ENCODE measurements around the gene ELF2.
"Not testable (repeated sequence)": the region's sequence is repeated elsewhere in the genome, so short reads cannot be mapped to it uniquely, and the experiment has no call there.

The ELF2 gene

DNA sequence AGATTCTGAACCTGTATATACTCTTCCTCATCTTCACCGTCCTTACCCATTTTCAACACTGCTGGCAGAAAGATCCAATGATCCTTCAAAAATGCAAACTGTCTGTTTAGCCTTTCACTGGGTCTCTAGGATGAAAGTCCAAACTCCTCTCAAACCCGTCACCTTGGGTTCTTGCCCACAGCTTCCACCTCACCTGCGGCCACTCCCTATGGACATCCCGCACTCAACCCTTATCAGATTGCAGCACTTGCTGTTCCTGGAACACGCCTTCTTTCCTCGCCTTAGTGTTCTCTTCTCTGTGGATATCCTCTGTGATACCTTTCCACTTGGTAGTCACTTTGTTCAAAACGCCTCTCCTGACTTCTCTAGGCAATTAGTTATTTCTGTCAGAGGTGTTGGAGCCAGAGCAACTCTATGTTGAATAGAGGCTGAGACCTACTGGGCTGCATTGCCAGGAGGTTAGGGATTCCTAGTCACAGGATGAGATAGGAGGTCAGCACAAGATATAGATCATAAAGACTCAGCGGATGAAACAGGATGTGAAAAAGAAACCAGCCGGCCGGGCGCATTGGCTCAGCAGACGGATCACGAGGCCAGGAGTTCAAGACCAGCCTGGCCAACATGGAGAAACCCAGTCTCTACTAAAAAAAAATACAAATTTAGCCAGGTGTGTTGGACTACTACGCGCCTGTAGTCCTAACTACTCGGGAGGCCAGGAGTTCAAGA, 165.6 kb downstream of the ELF2 start:
- H3K27me3 ChIP-seq (ENCODE audit: insufficient read depth, low read length) = no peaks in the 10 kb centered on the region
- peaks cover 22% of the 10 kb centered on the region for H3K4me1 ChIP-seq (ENCODE audit: control insufficient read depth, insufficient read depth, low read length, unreplicated experiment)
- no peak overlapping the region for H3K27ac ChIP-seq (ENCODE audit: low read depth, low read length)
- no peak overlapping the region for H2AFZ ChIP-seq (ENCODE audit: low read length, unreplicated experiment)
- peaks cover 8% of the 10 kb centered on the region for H3K79me2 ChIP-seq (ENCODE audit: control insufficient read depth, insufficient read depth, low read length, unreplicated experiment)
- H3K36me3 ChIP-seq (ENCODE audit: insufficient read depth, low read length) = no peaks in the 10 kb centered on the region
- no peak overlapping the region for H3K4me3 ChIP-seq (ENCODE audit: low read depth, low read length)

DNA sequence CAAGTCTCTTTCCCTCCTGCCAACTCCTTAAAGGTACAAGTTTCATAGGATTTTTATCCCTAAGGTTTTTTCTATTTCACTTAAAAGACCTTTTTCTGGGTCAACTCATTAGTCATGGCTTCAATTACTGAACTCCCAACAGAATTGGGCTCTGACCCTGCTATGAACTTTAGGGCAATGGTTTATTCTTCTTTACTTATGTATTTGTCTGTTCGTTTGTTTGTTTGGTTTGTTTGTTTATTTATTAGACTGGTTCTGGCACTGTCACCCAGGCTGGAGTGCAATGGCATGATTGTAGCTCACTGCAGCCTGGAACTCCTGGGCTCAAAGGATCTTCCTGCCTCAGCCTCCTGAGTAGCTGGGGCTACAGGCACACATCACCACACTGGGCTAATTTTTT, 167.3 kb downstream of the ELF2 start:
- Histone ChIP-seq H2AFZ (ENCODE audit: low read length, unreplicated experiment) (no peak overlapping the region), H3K79me2 (ENCODE audit: control insufficient read depth, insufficient read depth, low read length, unreplicated experiment) (no peaks in the 10 kb centered on the region), H3K27ac (ENCODE audit: low read depth, low read length) (no peak overlapping the region), H3K4me1 (ENCODE audit: control insufficient read depth, insufficient read depth, low read length, unreplicated experiment) (peaks cover 16% of the 10 kb centered on the region), H3K4me3 (ENCODE audit: low read depth, low read length) (no peak overlapping the region), H3K27me3 (ENCODE audit: insufficient read depth, low read length) (no peaks in the 10 kb centered on the region), H3K36me3 (ENCODE audit: insufficient read depth, low read length) (no peaks in the 10 kb centered on the region)

DNA sequence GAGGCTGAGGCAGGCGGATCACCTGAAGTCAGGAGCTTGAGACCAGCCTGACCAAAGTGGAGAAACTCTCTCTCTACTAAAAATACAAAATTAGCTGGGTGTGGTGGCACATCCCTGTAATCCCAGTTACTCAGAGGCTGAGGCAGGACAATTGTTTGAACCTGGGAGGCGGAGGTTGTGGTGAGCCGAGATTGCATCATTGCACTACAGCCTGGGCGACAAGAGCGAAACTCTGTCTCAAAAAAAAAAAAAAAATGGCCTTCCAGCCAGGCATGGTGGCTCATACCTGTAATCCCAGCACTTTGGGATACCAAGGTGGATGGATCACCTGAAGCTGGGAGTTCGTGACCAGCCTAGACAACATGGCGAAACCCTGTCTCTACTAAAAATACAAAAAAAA, 168.7 kb downstream of the ELF2 start:
- H3K79me2 ChIP-seq (ENCODE audit: control insufficient read depth, insufficient read depth, low read length, unreplicated experiment); H3K4me1 ChIP-seq (ENCODE audit: control insufficient read depth, insufficient read depth, low read length, unreplicated experiment); H2AFZ ChIP-seq (ENCODE audit: low read length, unreplicated experiment); H3K4me3 ChIP-seq (ENCODE audit: low read depth, low read length); H3K36me3 ChIP-seq (ENCODE audit: insufficient read depth, low read length); H3K27ac ChIP-seq (ENCODE audit: low read depth, low read length); H3K27me3 ChIP-seq (ENCODE audit: insufficient read depth, low read length): not testable (repeated sequence)

DNA sequence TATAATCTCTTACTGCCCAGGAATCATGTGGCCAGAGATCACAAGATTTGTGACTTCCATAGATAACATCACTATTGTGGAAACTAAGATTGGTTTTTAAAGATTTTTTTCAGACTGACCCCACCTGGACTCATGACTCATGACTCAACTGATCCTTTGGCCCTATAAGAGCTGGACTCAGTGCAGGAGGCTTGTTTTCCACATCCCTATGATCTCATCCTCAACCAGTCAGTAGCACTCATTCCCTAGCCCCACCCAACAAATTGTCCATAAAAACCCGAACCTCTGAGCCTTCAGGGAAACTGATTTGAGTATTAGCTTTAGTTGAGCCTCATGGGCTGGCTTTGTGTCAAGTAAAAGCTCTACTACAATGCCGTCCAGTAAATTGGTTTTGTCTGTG, 169.4 kb downstream of the ELF2 start:
- Histone ChIP-seq H3K36me3 (ENCODE audit: insufficient read depth, low read length) (no peaks in the 10 kb centered on the region), H3K4me3 (ENCODE audit: low read depth, low read length) (no peak overlapping the region), H3K79me2 (ENCODE audit: control insufficient read depth, insufficient read depth, low read length, unreplicated experiment) (no peaks in the 10 kb centered on the region), H3K4me1 (ENCODE audit: control insufficient read depth, insufficient read depth, low read length, unreplicated experiment) (peaks cover 4% of the 10 kb centered on the region), H3K27ac (ENCODE audit: low read depth, low read length) (no peak overlapping the region), H3K27me3 (ENCODE audit: insufficient read depth, low read length) (no peaks in the 10 kb centered on the region), H2AFZ (ENCODE audit: low read length, unreplicated experiment) (no peak overlapping the region)
